GM08714 (cell line): Measurements from ENCODE around the gene CLASRP.
"Not testable (repeated sequence)": the region's sequence is repeated elsewhere in the genome, so short reads cannot be mapped to it uniquely, and the experiment has no call there.

Experiments
- H3K4me3 ChIP-seq: fragments of 200-500 bp; sonication (Bioruptor generic); 2 replicates; pipeline ENCODE4 v1.5.1; 2014; ENCODE audit warnings: mild to moderate bottlenecking, low read length, inconsistent platforms
- ZNF274 ChIP-seq: IDR thresholded peaks from 2 replicates; pipeline ENCODE4 v1.6.1; 2012; ENCODE audit warnings: mild to moderate bottlenecking, low read depth, low read length

CLASRP gene

GRCh38 chr19:45103156-45103507, 64.3 kb downstream of the CLASRP start:
- no peak overlapping the region; the same call in 1 of the 2 replicates for H3K4me3 ChIP-seq
- TF ChIP-seq ZNF274, result no peak

GRCh38 chr19:45103508-45104319, 64.9 kb downstream of the CLASRP start:
- H3K4me3 ChIP-seq, result no peak overlapping the region; the same call in 1 of the 2 replicates
- TF ChIP-seq ZNF274, result no peak

DNA sequence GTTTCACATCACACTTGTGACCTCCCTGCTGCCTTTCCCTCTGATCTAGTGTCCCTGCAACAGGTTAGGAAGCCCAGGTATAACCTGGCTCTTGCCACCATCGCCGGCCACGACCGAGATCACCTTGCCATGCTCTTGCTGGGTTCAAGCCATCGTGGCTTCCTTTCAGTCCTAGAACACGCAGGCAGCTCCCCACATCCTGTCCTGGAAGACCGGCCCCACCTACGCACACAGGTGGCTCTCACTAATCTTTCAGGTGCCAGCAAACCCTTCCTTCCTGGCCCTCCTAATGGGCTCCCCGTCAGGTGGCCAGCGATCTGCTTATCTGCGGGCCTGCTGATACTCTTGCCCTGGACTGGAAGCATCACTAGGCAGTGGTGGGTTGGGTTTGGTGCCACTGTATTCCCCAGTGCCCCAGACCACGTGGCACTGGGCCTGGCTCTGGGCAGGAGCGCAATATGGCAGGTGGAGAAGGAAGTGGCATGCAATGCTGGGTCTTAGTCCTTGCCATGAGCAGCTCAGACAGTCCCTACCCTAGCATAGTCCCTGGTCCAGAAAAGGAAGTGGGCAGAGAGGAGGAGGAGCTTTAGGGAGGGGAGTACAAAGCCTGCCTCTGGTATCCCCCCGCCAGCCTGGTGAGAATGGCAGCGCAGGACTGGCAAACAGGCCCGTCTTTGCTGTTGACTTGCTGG, 66.0 kb downstream of the CLASRP start:
- no peak for TF ChIP-seq ZNF274
- no peak overlapping the region for H3K4me3 ChIP-seq

- H3K4me3 ChIP-seq, result not testable (repeated sequence)
Measured at GRCh38 chr19:45106363-45106762, 67.5 kb downstream of the CLASRP start.

DNA sequence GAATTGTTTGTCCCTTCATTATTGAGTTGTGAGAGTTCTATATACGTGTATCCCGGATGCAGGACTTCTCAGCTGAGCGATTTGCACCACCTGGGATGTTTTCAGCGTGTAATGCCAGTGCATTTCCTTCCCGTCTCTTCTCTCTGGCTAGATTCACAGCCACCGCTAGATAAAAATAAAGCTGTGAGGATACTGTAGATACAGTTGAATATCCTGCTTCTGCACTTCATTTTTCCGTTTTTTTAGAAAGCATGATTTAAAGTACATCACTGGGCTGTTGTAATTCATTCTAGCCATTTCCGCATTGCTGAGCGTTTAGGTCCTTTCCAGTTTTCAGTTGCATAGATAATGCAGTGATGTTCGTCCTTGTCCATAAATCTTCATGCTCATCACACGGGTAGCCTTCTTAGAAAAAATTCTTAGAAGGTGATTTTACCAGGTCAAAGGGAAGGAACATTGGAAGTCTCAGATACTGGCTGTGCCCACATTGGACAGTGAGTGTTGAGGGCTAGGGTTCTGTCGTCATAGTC, 68.8 kb downstream of the CLASRP start:
- no peak for TF ChIP-seq ZNF274
- no peak overlapping the region for H3K4me3 ChIP-seq

DNA sequence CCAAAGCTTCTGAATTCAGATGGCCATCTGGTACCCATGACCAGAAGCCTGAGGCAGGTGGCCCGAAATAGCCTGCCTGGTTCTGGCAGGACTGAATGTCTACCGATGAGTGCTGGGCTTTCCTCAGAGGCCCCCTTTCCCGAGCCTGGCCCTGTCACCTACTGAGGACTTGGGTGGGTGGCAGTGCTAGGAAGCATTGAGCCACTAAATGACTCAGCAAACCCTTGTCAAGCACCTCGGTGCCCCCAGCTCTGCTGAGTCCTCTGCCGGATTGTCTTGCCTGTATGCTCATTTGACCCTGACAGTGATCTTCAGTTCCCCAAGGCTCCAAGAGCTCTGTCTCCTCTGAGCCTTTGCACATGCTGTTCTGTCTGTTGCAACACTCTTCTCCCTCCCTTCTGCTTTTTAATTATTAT, 72.0 kb downstream of the CLASRP start:
- no peak for TF ChIP-seq ZNF274
- H3K4me3 ChIP-seq, result no peak overlapping the region

DNA sequence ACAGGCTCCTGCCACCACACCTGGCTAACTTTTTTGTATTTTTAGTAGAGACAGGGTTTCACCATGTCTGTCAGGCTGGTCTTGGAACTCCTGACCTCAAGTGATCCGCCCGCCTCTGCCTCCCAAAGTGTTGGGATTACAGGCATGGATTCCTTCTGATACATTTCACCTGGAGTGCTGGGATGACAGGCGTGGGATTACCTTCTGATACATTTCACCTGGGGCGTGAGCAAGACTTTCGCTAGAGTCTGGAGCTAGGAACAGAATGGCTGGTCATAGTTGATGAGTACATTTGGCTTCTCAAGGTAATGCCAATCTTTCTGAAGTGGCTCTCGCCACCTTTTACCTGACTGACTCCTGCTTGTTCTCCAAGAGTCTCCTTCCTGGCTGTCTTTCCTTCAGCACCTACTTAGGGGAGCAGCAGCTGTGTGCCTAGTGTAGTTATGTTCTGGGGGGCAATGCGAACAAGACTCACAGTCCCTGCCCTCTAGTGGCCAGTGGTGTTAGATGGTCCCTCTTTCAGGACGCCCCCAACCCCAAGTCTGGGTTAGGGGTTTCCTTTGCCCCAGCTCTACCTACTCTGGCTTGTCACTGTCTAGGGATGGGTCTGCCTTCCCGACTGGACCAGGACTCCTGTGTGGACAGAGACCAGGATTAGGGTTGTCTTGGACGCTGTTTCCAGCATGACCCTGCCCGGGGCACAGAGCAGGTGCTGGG, 73.4 kb downstream of the CLASRP start:
- no peak overlapping the region for H3K4me3 ChIP-seq
- TF ChIP-seq ZNF274, result no peak

GRCh38 chr19:45113628-45114027, 74.8 kb downstream of the CLASRP start:
- H3K4me3 ChIP-seq, result no peak overlapping the region
- no peak for TF ChIP-seq ZNF274

GRCh38 chr19:45114116-45114515, 75.3 kb downstream of the CLASRP start:
- no peak for TF ChIP-seq ZNF274
- H3K4me3 ChIP-seq, result no peak overlapping the region

GRCh38 chr19:45115809-45116615, 77.2 kb downstream of the CLASRP start:
- H3K4me3 ChIP-seq, result no peak overlapping the region
- TF ChIP-seq ZNF274, result no peak

GRCh38 chr19:45117167-45117594, 78.3 kb downstream of the CLASRP start:
- no peak for TF ChIP-seq ZNF274
- no peak overlapping the region for H3K4me3 ChIP-seq

GRCh38 chr19:45117671-45118070, 78.8 kb downstream of the CLASRP start:
- no peak overlapping the region for H3K4me3 ChIP-seq
- no peak for TF ChIP-seq ZNF274

- TF ChIP-seq ZNF274, result no peak
- no peak overlapping the region; the same call in 1 of the 2 replicates for H3K4me3 ChIP-seq
Measured at GRCh38 chr19:45118106-45118505, 79.3 kb downstream of the CLASRP start.

DNA sequence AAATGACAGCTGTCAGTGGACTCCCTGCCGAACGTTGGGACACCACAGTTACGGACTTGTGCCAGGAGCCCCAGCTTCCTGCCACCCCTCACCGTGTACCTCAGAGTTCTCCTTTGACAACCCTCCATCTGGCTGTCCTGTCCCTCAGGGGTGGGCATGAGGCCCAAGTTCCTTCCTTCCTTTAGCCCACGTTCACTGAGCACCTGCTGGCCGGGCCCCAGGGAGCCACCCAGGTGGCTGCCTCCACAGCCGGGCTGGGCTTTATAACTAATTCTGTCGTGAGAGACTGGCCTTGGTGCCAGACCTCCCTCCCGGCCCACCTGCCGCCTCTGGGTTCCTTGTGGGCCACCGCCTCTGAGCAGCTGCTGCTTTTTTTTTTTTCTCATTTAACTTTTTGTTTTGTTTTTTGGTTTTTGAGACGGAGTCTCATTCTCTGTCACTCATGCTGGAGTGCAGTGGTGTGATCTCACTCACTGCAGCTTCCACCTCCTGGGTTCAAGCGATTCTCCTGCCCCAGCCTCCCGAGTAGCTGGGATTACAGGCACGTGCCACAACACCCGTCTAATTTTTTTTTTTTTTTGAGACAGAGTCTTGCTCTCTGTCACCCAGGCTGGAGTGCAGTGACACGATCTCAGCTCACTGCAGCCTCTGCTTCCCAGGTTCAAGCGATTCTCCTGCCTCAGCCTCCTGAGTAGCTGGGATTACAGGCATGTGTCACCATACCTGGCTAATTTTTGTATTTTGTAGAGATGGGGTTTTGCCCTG, 79.9 kb downstream of the CLASRP start:
- not testable (repeated sequence) for H3K4me3 ChIP-seq
